NCI-H2196 (cell line): ENCODE results near the gene MREG.

Experiments used
- DNase-seq: peaks from one replicate; lab custom pipeline; 2025; ENCODE audit not compliant: unreplicated experiment; lab: John Stamatoyannopoulos, UW

The MREG gene

DNA sequence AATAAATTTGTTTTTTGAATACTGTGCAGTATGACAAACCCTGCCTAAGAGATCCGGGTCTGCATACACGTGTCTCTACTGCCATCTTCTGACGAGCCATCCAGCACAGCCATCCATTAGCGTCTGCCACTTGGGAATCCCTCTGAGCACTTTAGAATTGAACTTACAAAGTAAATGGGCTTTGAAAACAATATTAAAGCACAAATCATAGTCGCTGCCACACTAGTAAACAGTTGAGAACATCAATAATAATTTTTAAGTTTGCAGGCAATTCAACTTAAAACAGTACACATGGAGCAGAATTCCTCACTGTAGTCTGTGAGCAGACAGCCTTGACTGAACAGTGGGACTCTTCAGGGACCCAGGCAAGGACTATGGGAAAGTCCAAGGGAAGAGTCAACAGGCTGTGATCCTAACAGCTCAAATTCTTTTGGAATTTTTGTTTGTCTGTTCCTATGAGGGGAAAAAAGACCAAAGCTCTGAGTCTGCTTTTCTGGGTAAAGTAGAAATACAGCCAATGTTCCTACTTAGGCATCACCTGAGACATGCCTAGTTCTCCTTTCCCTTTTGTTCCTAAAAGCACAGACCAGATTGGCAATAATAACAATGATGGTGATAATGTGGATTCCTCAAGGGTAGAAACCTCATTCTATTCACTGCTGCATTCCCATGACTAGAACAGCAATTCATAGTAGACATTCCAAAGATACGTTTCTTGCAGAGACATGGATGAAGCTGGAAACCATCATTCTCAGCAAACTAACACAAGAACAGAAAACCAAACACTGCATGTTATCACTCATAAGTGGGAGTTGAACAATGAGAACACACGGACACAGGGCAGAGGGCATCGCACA lies 92.9 kb downstream of the MREG start:
- peak; percentile 57 for DNase-seq

- DNase-seq = no peak
Observed at GRCh38 chr2:215919624-215920243, 93.6 kb downstream of the MREG start.

DNA sequence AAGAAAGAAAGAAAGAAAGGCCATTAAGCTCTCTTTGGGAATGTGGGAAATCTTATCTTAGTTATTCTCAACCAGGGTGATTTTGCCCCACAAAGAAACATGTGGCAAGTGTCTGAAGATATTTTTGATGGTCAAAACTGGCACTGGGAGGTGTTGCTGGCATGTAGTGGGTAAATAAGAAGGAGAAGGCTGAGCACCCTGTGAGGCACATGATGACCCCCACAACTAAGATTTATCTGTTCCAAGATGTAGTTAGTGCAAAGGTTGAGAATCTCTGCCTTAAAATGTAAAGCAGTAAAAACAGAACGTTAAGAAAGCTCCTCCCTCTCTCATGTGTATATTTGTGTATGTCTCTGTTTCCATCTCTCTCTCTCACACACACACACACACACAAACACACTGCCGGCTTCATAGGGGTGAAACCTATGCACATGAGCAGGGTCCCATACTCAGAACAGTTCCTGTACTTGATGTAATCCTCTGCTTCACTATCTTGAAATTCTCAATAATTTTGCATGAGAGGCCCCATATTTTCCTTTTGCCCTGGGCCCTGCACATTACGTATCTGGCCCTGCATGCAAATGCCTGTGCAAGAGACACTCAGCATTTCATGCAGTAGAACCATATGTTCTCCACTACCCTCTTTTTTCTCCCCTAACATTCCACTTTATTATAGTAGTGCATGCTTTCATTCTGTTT lies 94.3 kb downstream of the MREG start:
- no peak for DNase-seq

DNA sequence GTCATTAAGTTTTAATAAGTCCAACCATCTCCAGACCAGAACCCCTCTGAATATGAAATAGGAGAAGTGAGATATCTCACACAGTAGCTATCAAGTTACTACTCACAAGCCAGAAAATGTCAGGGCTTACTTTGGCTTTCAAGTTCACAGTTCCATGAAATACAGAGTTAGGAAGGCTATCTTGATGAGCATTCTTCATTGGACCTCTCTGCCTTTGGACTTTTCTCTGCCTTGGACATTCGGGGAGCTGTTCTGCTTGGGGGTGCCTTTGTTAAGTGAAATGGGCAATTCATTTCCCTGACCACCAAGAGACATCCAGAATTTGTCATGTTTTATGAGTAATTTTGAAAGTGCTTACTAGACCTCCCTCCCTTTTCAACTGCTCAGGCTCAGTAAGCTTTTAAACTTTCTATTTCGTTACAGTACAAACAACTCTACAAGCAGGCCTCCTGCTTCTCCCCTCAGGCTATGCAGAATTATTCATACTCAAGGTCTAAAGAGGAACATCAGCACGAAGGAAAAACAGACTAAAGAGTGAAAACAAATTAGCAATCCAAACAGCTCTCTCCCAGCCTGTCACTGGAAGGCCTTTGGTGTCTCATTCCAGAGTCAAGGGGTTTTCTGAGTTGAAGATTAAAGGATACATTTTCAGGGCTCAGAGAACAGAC lies 95.3 kb downstream of the MREG start:
- DNase-seq = no peak

- no peak for DNase-seq
Observed at GRCh38 chr2:215915441-215915840, 97.9 kb downstream of the MREG start.

- DNase-seq = no peak
Observed at GRCh38 chr2:215914777-215915165, 98.6 kb downstream of the MREG start.

- no peak for DNase-seq
Observed at GRCh38 chr2:215914054-215914776, 99.1 kb downstream of the MREG start.

- no peak for DNase-seq
Observed at GRCh38 chr2:215912299-215912842, 101.0 kb downstream of the MREG start.

DNA sequence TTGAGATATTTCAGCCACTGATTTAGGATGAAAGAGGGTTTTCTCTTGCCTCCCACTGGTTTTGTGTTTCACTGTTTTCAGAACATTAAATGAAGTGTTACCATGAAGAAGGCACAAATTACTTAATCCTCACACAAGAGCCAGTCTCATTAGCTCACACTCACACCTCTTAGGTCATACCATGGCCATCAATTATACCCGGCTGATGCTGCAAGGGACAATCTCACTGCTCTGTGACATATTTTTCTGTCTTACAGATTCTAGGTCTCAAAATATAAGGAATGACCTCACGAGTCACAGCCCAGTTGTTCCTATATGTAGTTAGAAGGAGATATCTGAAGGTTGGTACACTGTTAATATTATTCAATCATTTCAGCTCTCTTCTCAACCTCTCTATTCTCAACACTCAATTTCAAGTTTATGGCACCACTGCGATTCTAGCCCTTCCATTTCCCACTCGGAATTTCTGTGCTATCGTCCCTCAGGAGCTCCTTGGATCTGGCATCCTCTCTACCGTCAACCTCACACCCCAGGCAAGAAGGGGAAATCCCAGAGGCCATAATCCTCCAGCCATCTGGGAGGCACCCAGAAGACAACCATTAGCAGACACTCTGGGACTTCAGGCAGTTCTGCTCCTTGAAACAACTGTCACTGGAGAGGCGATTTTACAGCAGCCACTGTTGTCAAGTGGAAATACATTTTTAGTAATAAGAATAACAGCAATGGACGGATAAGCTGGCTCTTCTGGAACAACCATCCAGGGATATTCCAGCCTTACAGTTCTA lies 101.9 kb downstream of the MREG start:
- no peak for DNase-seq

- no peak for DNase-seq
Observed at GRCh38 chr2:215910180-215910579, 103.2 kb downstream of the MREG start.

- no peak for DNase-seq
Observed at GRCh38 chr2:215907147-215907546, 106.2 kb downstream of the MREG start.

DNA sequence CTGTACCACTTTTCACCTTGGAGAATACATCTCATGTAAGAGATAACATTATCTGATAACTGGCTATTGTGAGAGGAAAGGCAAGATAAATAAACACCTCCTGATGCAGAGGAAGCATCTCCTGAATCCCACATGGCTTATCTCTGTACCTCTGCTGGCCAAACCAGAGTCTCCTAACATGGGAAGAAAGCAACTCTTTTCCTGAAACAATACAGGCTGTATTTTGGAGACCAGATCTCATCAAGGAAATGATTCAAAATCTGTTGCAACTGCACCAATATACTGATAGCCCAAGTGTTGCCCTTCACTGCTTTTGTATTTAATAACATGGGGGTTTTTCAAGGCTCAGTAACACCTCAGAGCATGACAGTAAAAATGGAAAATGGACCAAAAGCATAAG lies 106.9 kb downstream of the MREG start:
- no peak for DNase-seq

DNA sequence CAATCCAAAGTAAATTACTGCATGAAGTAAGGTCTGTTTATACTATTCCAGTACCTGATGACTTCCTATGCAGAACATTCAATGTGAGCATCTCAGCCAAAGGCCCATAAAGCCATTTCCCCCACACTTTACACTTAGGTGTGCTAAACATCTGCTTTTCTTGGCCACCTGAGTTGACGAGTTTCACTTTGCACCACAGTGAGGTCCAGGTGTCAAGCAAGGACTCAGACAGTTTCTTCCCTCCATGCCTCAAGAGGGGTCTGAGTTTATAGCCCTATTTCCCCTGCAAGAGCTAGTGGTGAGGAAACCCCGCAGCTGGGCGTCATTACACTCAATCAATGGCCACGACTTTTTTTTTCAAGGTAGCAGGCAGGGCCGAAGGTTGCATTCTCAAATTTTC lies 107.7 kb downstream of the MREG start:
- no peak for DNase-seq

GRCh38 chr2:215904101-215904500 lies 109.2 kb downstream of the MREG start:
- no peak for DNase-seq

GRCh38 chr2:215903203-215903602 lies 110.1 kb downstream of the MREG start:
- no peak for DNase-seq

GRCh38 chr2:215901796-215902195 lies 111.6 kb downstream of the MREG start:
- DNase-seq = no peak

DNA sequence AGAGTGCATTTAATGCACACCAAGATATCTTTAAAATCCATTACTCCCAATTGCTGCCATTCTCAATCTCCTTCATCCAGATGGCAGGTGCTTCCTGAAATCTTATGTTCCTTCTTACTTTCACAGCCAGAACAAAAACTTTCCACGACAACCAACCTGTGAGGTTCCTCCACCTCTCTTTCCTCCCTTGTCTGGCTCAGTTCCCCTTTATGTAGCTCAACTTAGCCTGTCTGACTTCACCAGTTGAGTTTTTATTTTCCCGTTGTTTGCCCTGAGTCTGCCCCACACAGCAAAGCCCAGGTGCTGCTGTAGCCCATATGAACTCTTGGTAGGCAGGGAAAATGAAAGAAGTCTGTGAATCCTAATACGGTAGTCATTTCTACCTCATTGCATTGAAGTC lies 112.5 kb downstream of the MREG start:
- no peak for DNase-seq

- peak; percentile 19 for DNase-seq
Observed at GRCh38 chr2:215900203-215900611, 113.1 kb downstream of the MREG start.

DNA sequence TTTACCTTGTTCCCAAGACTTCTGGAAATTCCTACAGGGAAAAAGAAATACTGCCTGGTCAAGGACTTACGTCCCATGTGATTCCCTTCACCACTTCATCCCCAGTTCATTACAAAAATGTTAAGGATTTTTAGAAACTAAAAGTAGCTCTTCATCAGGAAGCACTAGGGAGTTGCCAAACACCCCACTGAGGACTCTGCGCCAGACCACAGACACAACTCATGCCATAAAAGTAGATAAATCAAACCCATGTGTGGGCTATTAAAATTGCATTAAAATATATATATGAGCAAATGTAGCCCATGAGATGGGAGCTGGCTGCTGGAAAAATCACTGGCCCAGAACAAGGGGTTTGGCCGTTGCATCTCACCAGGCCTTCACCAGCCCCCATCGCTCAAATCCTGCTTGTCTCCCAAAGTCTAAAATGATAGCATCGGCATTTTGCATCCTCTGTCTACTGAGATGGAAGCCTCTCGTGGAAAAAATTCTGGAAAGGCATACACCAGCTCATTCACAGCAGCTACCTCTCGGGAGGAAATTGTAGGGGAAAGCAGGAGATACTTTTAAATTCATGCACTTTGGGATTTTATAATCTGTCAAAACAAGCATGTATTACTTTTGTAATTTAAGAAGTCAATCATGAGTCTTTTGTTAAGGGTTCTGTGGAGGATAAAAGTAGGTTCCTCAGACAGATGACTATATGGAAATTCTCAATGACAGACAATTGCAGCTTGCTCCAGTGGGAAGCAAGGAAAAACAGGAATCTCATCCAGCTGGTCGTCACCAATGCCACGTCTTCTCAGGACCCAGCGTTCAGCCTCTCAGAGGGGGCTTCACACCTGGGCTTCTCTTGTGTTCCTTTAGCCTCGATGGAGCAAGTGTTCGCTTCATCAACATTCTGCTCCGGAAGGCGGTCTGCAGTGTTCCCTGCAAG lies 113.9 kb downstream of the MREG start:
- DNase-seq = no peak
